GM18508 (cell line): ENCODE data around the gene SLC44A2.
"Not testable (repeated sequence)": the region's sequence is repeated elsewhere in the genome, so short reads cannot be mapped to it uniquely, and the experiment has no call there.

ENCODE experiments used
- ATAC-seq: cut with Tn5 transposase; IDR thresholded peaks from one replicate; pipeline ENCODE4 v1.9.1; 2021; ENCODE audit warnings: moderate number of reproducible peaks; ENCODE audit not compliant: insufficient read depth, unreplicated experiment

Gene SLC44A2

GRCh38 chr19:10675214-10675613, 49.9 kb downstream of the SLC44A2 start:
- not testable (repeated sequence) for ATAC-seq

GRCh38 chr19:10677751-10678150, 52.4 kb downstream of the SLC44A2 start:
- ATAC-seq, result no peak

GRCh38 chr19:10678813-10679212, 53.5 kb downstream of the SLC44A2 start:
- no peak for ATAC-seq

- no peak for ATAC-seq
Measured at GRCh38 chr19:10679743-10680142, 54.4 kb downstream of the SLC44A2 start.

- ATAC-seq, result no peak
Measured at GRCh38 chr19:10680545-10681135, 55.3 kb downstream of the SLC44A2 start.

DNA sequence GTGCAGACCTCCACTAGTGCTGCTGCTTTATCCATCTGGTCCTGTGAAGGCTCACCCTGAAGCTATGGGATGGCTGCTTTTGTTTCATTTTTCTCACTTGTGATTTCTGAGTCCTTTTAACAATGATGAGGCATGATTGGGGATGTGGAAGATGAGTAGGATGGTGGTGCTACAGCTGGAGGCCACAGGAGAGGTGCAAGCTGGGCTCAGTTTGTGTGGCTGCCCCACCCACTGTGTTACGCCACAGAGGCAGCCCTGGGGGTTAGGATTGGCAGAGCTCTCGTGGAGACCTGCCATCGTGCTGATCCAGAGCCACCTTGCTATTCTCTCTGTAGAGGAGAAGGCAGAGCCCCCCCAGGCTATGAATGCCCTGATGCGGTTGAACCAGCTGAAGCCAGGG, 56.3 kb downstream of the SLC44A2 start:
- no peak for ATAC-seq

DNA sequence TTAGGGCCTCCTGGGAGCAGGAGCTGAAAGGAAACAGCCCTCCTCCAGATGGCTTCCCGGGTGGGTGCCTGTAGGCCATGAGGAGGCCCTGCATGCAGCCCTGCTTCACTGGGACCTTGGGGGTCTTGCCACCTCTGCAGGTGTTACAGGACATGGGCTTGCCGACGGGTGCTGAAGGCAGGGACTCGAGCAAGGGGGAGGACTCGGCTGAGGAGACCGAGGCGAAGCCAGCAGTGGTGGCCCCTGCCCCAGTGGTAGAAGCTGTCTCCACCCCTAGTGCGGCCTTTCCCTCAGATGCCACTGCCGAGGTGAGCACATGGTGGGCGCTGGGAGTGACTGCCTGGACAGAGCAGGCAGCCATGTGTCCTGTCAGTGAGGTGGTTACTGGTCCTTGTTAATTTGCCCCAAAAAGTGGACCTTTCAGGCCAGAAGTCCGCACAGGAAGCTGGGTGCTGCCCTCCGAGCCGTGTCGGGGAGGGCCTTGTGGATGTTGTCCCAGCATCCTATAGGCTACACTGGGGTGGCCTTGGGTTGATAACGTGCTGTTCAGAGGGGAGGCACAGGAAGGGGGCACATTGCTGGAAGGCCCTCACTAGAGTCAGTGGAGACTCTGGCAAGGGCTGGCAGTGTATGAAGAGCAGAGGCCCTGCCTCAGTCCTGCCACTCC, 57.2 kb downstream of the SLC44A2 start:
- ATAC-seq, result no peak

GRCh38 chr19:10683064-10683426, 57.7 kb downstream of the SLC44A2 start:
- ATAC-seq, result no peak

DNA sequence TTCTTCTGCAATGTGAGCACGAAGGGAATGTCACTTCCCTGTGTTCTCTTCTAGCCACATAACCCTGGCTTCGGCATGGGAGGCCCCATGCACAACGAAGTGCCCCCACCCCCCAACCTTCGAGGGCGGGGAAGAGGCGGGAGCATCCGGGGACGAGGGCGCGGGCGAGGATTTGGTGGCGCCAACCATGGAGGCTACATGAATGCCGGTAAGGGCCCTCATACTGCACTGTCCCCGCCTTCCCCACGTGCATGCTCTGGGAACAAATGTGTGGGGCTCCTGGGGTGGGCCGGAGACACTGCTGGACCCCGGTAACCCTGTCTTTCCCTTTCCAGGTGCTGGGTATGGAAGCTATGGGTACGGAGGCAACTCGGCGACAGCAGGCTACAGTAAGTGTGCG, 58.2 kb downstream of the SLC44A2 start:
- ATAC-seq, result no peak

- no peak for ATAC-seq
Measured at GRCh38 chr19:10685210-10685609, 59.9 kb downstream of the SLC44A2 start.

DNA sequence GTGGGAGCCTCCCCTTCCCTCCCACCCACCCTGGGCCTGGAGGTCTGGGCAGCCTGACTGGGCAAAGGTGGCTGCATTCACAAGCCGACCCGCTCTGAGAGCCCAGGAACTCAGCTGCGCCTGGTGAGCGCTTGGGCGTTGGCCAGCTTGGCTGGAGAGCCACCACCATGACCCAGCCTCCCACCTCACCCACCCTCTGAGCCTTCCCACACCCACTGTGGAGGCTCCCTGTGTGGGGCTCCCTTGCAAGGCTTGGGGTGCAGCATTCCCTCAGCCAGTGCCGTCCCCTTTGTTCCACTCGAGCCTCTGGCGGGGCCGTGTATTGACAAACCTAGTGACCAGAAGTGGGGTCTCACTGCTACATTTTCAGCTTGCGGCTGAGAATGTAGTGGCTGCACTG, 60.8 kb downstream of the SLC44A2 start:
- ATAC-seq, result no peak

- ATAC-seq, result no peak
Measured at GRCh38 chr19:10686661-10687517, 61.5 kb downstream of the SLC44A2 start.

- no peak for ATAC-seq
Measured at GRCh38 chr19:10687518-10688288, 62.4 kb downstream of the SLC44A2 start.

GRCh38 chr19:10688545-10689280, 63.4 kb downstream of the SLC44A2 start:
- ATAC-seq, result no peak

- no peak for ATAC-seq
Measured at GRCh38 chr19:10690341-10690781, 65.0 kb downstream of the SLC44A2 start.

GRCh38 chr19:10691178-10691881, 66.0 kb downstream of the SLC44A2 start:
- ATAC-seq, result no peak

DNA sequence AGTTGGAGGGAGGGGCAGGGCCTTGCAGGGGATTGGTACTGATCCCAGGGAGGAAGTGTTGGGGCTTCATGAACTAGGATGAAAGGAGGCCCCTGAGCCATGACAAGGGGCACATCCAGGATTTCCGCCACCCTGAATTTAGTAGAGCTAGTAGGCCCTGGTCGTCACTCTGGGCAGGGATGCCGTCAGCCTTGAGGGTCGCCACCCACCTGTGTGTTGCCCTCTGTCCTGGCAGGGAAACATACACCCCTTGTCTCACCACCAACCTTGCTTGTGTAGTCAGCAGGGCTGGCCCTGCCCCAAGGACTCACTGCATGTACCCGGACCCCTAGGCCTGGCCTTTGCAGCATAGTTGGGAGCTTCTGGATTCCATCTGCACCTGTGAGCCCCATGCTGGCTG, 66.5 kb downstream of the SLC44A2 start:
- ATAC-seq, result no peak

- ATAC-seq, result no peak
Measured at GRCh38 chr19:10692673-10693264, 67.4 kb downstream of the SLC44A2 start.
